ENCODE measurements around the gene AMMECR1.

The AMMECR1 gene

DNA sequence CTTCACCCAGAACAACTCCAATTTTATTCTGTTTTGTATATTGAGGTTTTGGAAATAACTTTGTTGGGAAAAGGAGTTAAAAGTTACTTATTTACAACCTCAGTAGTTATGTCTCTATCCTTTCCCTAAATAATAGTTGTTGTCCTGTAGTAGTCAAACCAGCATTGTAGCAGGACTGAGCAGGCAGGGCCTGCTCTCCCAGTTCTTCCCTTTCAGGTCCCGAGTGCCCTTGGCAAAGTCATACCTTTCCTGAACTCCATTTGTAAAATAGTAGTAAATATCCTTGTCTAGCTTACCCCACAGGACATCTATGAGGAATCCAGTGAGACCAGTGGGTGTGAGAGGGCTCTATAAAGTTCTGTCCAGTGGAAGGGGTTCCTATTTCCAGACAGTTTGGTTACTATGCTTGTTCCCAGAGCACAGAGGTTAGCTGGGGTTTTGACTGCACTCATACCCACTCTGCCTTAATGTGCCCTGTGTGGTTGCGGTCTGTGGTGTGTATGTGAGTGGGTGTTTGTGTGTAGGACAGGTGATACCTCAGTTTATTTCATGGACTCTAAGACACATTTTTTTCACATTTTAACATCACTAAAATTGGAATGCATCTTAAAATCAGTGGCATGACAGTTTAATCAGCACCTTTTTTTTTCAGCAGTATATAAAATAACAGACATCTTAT lies 136.3 kb downstream of the AMMECR1 start:
- DNase-seq (ENCODE audit: low read depth): no peak
- H3K4me3 ChIP-seq (ENCODE audit: low read depth, low read length): no peak overlapping the region

DNA sequence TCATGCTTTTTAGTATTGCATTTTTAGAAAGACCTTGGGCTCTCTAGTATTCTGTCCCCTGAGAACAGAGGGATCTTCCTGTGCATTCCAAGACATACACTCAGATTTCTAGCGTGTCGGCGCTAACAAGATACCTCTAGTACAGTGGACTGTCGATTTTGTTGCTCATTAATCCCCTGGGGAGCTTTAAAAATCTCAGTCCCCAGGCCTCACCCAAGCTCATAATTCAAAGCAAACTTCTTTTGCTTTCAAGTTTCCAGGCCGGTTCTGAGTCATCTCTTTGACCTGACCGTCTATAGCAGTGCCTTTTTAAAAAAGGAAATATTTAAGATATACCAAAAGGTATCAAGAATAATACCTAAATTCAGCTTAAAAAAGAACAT lies 137.0 kb downstream of the AMMECR1 start:
- peak; percentile 61 for DNase-seq (ENCODE audit: low read depth)
- no peak overlapping the region for H3K4me3 ChIP-seq (ENCODE audit: low read depth, low read length)

DNA sequence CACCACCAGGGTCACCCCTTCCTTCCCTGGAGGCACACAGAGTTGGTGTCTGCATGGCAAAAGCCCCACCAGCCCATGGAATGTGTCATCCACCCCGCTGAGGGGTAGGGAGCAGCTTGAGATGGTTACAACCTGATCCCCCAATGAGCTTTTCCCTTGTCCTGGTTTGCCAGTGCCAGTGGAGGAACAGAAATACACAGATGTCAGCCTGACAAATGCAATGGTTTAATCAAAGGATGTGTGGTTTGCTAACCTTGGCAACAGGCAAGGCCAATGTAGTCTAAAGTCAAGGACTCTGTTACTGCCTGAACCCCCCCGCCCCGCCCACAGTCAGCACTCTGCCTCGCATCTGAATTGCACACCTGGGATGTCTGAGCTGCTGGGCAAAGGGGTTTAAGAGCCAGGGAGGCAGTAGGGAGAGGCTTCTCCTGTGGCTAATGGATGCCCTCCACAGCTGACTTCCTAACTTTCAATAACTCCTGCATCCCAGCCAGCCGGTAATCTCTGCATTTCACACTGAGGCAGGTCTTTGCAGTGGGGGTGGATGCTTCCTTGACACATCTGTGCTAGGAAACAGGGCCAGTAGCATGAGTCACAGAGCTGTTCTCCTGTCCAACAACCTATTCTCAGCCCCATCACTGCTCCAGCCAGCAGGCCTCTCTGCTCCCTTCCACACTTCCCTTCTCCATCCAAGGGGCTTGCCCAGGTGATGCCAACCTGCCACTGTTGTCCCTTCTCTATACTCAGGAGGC lies 137.5 kb downstream of the AMMECR1 start:
- no peak overlapping the region for H3K4me3 ChIP-seq (ENCODE audit: low read depth, low read length)
- DNase-seq (ENCODE audit: low read depth): peak; percentile 71

DNA sequence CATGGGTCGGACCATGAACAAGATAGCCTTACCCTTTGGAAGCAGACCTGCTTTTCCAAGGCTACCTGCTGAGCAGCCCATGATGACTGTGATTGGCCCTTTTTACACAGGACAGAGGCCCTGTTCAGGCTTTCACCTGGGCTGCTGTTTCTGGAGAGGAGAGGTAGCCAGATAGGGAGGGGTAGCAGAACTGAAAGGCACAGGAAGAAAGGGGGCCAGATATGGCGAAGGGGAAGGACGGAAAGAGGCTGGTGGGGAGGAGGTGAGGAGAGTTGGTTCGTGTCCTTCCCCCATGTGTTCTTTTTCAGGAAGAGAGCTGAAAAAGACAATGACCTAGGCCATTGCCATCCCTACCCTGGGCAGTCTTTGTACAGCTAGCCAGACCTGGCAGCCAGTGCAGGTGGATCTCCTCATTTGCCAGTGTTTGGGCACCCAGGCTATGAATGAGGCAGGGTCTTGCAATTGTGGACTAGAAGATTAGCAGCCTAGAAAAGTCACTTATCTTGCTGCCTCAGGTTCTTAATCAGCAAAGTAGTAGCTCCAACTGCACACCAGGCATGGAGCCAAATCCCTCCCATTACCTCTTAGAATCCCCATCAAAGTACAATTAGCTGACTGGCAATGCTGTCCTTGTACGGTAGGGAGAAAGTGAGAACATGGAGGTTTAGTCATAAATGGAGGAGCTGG lies 139.6 kb downstream of the AMMECR1 start:
- H3K4me3 ChIP-seq (ENCODE audit: low read depth, low read length): no peak overlapping the region
- DNase-seq (ENCODE audit: low read depth): no peak

DNA sequence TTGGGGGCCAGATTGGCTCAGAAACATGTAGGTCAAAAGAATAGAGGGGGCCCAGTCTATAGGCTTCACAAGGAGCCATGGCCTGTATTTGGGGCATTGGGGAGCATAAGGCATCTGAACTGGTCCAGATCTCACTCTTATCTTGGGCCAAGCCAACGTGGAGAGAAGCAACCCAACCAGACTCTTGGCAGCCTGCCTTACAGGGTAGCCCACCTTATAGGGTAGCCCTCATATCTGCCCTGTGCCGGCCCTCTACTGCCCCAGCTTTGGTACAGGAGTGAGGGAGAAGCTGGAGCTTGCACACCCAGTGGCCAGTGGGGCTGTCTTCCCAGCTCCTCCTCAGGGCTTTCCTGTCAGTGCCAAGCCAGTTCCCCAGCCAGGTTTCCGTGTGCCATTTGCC lies 142.2 kb downstream of the AMMECR1 start:
- no peak overlapping the region for H3K4me3 ChIP-seq (ENCODE audit: low read depth, low read length)
- no peak for DNase-seq (ENCODE audit: low read depth)

DNA sequence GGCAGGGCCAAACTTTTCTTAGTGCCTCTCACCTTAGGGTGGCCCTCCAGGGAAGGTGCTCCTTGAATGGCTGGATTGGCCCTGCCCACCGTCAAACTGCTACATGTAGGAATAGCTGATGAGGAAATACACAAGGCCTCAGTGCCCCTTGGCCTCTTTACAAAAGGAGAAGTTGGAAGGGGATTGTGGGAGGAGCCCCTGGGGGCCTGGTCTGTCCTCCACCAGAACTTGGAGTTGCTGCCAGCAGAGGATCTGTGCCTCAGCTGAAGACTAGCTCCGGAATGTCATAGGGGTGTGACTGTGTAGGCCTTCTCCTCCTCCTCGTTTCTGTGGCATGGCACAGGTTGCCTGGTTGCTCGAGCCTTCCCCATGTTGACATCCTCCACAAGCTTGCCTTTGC lies 142.7 kb downstream of the AMMECR1 start:
- no peak overlapping the region for H3K4me3 ChIP-seq (ENCODE audit: low read depth, low read length)
- no peak for DNase-seq (ENCODE audit: low read depth)

DNA sequence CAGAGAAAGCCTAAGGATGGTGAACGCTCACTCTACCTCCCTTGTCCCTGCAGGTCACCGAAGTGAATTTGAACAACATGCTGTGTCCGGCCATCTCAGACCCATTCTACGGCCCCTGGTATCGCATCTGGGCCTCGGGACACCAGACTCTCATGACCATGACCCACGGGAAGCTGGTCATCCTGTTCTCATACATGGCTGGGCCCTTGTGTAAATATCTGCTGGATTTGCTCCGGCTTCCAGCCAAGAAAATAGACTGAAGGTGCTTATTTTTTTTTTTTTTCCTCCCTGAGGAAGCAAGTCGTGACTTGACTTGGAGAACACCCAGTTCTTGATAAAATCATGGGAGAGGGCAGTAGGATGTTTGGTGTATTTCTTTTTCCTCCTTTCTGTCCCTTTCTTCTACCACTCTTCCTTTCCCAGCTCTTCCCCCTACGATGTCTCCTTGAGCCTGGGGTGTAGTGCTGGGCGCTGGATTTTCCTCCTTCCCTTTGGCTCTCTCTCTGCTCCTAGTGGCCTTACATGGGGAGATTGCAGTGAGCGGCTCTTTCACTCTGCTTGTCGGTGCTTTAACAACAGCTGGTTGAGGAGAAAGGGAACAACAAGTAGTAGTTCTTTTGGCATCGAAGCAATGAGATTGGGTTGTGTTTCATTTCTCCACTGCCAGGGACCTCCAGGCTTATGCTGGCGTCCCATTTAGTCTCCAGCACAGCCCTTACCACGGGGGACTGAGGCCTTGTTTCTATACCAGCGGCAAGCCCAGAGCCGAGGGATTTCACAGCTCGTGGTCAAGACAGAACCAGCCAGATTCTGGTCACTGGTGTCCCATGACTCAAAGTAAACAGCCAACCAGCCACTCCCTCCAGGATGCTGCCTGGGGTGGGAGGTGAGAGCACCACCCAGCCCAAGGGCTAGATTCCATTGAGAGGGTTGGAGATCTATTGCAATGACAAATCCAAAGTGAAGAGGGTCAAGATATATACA lies 144.4 kb downstream of the AMMECR1 start:
- H3K4me3 ChIP-seq (ENCODE audit: low read depth, low read length): no peak overlapping the region
- DNase-seq (ENCODE audit: low read depth): no peak

DNA sequence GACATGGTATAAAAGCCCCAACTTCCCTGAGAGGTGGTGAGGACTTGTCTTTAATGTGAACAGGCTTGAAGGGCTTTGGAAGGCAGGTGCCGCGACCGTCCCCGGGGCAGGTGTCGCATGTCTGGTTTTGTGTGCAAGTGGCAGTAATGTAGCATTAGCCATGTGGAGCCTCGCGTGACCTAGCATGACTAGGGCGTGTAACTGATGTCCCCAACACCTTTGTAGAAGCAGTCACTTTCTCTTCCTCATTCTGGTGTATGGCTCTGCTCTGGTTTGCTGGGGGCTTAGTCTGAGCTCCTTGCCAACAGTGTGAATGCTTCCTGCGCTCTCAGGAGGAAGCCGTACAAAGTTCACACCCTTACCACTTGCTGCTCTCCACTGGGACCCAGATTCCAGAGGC lies 145.7 kb downstream of the AMMECR1 start:
- no peak for DNase-seq (ENCODE audit: low read depth)
- no peak overlapping the region for H3K4me3 ChIP-seq (ENCODE audit: low read depth, low read length)

DNA sequence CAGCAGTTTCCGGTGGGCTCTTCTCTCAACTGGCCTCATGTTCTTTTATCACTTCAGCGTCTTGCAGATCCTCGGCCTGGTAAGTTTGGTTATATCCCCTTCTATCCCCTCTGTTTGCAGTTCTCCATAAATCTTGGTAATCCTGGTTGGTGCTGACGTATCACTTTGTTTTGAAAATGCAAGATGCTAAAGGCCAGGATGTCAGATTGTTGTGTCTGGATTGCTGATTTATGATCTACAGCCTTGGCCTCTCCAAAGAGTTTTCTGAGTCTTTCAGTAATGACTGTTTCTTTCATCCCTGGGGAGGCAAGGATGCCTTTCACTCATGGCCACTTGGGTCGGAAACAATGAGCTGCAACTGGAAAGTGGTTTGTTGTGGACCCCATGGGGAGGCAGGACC lies 146.4 kb downstream of the AMMECR1 start:
- DNase-seq (ENCODE audit: low read depth): no peak
- no peak overlapping the region for H3K4me3 ChIP-seq (ENCODE audit: low read depth, low read length)

DNA sequence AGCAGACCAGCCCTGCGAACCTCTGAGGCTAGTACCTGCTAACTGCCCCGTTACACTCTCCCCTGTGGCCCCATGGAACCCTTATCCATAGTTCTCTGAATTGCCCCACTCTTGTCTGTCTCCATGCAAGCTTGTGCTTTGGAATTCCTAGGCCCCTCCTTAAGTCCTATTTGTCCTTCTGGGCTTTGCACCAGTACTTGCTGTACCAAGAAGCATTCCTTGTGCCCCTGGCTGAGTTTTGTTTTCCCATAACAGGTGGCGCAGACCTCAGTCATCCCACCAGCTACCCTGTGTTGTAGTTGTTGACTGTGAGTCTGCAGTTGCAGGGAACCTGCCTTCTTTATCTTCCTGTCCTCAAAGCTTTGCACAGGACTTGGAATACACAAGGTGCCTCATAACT lies 147.9 kb downstream of the AMMECR1 start:
- no peak overlapping the region for H3K4me3 ChIP-seq (ENCODE audit: low read depth, low read length)
- DNase-seq (ENCODE audit: low read depth): no peak

DNA sequence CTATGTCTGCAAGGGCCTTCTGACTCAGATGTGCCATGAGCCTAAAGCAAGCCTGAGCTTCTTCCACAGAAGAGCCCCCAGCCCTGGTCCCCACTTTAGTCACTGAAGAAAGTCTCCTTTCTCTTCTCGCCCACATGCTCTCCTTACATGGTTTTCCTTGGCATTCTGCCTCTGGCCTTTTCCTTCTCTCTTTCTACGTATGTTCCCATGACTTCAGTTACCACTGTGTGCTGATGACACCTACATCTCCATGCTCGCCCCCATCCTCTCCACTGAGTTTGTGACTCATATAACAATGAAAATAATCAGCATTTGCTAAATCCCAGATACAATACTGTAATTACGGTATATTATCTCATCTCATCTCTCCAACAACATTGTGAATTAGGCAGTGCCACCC lies 149.3 kb downstream of the AMMECR1 start:
- no peak overlapping the region for H3K4me3 ChIP-seq (ENCODE audit: low read depth, low read length)
- peak; percentile 83 for DNase-seq (ENCODE audit: low read depth)

DNA sequence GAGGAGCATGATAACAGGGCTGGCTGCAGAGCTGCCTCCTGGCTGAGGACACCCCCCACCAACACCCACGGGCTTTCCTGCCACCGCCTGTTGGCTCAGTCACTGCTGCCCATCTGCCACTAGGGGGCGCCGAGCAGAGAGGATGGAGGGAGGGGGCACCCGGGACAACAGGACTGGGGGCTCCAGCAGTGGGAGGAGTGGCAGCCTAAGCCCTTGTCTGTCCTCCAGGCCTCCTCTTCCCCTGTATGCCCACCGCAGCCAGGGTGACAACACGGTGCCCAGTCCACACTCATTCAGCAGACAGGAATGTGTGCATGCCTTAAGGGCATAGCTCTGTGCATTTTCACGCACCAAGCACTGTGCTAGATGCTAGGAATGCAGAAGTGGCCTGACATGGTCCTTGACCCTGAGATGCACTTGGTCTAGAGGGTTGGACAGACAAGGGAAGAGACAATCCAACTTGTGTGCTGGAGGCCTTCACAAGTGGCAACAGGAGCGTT lies 149.9 kb downstream of the AMMECR1 start:
- no peak for DNase-seq (ENCODE audit: low read depth)
- no peak overlapping the region for H3K4me3 ChIP-seq (ENCODE audit: low read depth, low read length)

DNA sequence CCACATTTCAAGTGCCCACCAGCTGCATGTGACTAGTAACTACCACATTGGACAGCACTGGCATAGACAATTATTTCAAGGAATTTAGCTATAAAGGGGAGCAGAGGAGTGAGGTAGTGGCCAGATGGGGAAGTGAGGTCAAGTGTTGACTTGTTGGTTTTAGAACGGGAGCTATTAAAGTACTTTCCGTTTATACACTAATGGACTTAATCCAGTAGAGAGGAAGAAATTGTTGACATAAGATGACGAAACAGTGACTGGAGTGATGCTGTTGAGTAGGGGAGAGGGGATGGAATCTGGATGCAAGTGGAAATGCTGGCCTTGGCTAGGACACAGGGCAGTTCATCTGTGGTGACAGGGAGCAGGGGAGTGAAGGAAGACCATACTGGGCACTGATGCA lies 154.4 kb downstream of the AMMECR1 start:
- H3K4me3 ChIP-seq (ENCODE audit: low read depth, low read length): no peak overlapping the region
- DNase-seq (ENCODE audit: low read depth): no peak

DNA sequence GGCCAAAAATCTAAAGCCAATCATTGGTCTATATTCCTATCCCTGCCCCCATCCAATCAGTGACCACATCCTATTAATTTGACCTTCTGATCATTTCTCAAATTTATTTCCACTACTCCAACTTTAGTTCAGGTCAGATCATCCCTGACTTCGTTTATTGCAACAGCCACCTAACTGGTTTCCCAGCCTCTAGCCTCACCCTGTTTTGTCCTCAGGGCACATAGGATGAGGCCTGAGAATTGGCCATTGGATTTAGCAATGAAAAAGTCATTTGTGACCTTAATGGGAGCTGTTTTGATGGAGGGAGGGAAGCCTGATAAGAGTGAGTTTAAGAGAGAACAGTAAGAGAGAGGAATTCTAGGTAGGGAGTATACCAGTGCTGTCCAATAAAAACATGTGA lies 155.0 kb downstream of the AMMECR1 start:
- no peak overlapping the region for H3K4me3 ChIP-seq (ENCODE audit: low read depth, low read length)
- DNase-seq (ENCODE audit: low read depth): no peak

DNA sequence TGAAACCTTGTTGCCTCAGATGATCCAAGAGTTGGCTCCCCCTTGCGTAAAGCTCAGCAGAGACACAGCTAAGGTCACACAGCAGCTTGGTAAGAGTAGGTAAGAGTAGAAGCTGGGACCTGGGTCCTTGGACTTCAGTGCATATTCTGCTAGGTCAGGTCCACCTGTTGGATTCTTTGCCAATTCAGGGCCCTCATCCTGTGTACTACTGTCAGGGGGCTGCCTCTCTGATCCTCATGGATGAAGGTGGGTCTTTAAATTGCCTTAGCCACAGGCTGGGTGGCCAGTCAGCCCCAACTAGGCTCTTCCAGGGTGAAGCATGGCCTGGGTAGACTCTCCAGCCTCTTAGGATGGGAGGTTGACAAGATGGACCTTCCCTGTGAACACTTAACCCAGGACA lies 155.8 kb downstream of the AMMECR1 start:
- H3K4me3 ChIP-seq (ENCODE audit: low read depth, low read length): no peak overlapping the region
- no peak for DNase-seq (ENCODE audit: low read depth)

DNA sequence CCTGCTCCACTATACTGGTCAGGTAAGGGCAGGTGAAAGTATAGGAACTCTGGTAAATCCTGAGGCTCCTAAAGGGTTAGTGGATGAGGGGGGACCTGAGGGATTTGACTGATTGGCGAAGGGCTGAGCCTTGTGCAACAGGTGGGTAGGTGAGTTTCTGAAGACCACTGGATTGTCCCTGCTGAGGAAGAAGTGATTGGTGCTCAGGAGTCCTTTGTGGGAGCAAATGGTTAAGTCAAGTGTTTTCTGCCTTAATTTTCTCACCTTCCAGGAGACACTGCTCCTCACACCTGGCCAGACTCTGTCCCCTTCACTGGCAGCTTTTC lies 156.6 kb downstream of the AMMECR1 start:
- DNase-seq (ENCODE audit: low read depth): no peak
- H3K4me3 ChIP-seq (ENCODE audit: low read depth, low read length): no peak overlapping the region

DNA sequence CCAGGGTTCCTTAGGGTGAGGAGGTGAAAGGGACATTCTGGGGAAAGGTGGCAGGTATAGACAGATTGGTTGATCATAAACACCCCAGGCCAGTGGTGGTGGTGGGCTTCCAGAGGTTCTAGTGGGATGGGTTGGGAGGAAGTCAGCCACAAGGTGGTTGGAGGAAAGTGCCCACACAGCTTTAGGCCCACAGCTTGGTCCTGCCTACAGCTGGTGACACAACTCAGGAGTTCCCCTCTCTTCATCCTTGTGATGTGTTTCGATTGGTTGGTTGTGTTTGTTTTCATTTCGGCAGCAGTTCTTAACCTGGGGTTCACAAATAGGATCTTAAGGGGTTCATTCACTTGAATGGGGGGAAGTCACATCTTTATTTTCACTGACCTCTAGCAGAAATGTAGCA lies 158.0 kb downstream of the AMMECR1 start:
- no peak for DNase-seq (ENCODE audit: low read depth)
- H3K4me3 ChIP-seq (ENCODE audit: low read depth, low read length): no peak overlapping the region

DNA sequence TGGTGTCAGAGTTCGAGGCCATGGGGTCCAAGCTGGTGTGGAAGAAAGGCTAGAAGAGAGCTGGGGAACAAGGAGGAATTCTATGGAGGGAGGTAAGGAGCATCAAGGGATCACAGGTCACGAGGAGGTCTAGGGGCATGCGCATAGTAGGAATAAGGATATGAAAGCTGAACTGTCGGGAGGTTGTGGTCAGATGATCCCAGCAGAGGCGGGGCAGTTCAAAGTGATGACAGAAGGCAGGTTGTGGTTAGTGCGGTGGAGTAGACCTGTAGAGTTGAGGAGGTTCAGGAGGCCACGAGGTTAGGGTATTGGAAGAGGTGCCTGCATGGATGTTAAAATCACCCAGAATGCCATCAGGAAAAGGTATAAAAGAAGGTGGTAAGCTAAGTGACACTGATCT lies 158.7 kb downstream of the AMMECR1 start:
- DNase-seq (ENCODE audit: low read depth): no peak
- no peak overlapping the region for H3K4me3 ChIP-seq (ENCODE audit: low read depth, low read length)

DNA sequence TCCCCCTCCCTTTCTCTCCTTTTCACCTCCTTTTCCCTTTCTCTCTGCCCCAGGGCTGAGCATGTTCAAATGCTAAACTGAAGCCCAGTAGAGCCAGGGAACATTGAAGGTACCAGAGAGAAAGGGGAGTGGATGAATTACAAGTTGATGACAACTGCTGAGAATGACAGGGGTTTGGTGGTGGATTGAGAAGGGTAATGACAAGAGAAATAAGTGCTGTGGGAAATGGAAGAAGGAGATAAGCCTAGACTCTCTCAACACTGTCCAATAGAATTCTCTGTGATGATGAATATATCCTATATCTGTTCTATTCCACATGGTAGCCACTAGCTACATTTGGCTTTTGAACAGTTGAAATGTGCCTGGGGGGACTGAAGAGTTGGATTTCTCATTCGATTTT lies 160.4 kb downstream of the AMMECR1 start:
- no peak for DNase-seq (ENCODE audit: low read depth)
- H3K4me3 ChIP-seq (ENCODE audit: low read depth, low read length): no peak overlapping the region

All from skeletal muscle cell (primary cell).